ENCODE results near the gene TSPEAR. TPM values are rescaled to one million over a fixed set of nuclear protein-coding genes. Genes with fewer than 3 reads are reported as not detected.
"Not testable (repeated sequence)": the region's sequence is repeated elsewhere in the genome, so short reads cannot be mapped to it uniquely, and the experiment has no call there.

Gene TSPEAR
- total RNA-seq, 1 donor from 2014 or later = not detected

GRCh38 chr21:44600118-44600978, 111.0 kb downstream of the TSPEAR start, which contains the start of gene KRTAP10-7:
Gene KRTAP10-7, plus strand, starts transcription at chr21:44600597. Its CDS starts 25 bp downstream, at chr21:44600622.
- not testable (repeated sequence) for DNase-seq (ENCODE audit: low spot score); H3K4me1 Mint-ChIP-seq (ENCODE audit: low read depth); H3K36me3 Mint-ChIP-seq (ENCODE audit: low read depth); H3K9me3 Mint-ChIP-seq; H3K4me3 Mint-ChIP-seq; H3K27ac Mint-ChIP-seq
- H3K27me3 Mint-ChIP-seq (ENCODE audit: insufficient read depth) = peaks cover 12% of the 10 kb centered on the region
- intact Hi-C loops (cut with micrococcal nuclease) = loop anchor here (2.0 kb wide), 1 partner anchor 28 kb away; the partner anchor contains the start of gene KRTAP10-4

DNA sequence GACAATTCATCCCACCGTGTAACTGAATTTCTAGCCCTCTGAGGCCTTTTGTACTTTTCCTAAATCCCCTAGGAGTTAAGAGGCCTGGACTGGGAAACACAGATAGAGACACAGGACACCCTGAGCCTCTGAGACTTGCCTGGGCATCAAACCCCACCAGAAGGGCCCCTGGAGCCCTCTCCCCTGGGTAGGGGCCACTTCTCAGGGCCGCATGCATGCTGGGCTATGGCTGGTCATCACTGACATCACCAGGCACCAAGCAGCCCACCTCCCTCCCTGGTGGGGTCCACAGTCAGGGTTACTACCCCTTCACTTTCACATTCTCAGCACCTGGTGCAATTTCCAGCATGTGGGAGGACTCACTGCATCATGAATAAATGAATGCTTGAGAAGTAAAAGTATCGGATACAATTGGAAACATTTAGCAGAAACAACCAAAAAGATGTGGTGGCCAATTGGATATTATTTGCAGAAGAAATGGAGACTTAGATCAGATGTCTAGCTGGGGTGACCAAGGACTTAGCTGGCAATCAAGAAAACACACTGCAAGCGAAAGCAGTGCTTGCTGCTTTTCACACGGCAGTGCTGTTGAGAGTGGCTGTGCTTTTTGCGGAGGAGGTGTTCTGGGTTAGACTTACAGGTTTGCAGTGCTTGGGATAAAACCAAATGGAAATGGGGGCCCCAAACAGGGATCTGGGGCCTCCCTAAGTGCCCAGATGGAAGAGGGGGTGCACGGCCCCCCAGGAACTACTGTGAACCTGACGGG, 111.9 kb downstream of the TSPEAR start:
- Mint-ChIP-seq H3K4me1 (ENCODE audit: low read depth) (peaks cover 5% of the 10 kb centered on the region), H3K9me3 (peaks cover 7% of the 10 kb centered on the region), H3K4me3 (no peak overlapping the region), H3K27me3 (ENCODE audit: insufficient read depth) (peaks cover 11% of the 10 kb centered on the region), H3K36me3 (ENCODE audit: low read depth) (no peaks in the 10 kb centered on the region), H3K27ac (no peak overlapping the region)
- intact Hi-C loops (cut with micrococcal nuclease) = loop anchor here (2.0 kb wide), 1 partner anchor 27 kb away; the partner anchor contains the start of gene KRTAP10-4
- DNase-seq (ENCODE audit: low spot score) = no peak

GRCh38 chr21:44598061-44598460, 113.3 kb downstream of the TSPEAR start:
- Mint-ChIP-seq H3K9me3 (no peaks in the 10 kb centered on the region), H3K4me1 (ENCODE audit: low read depth) (peaks cover 5% of the 10 kb centered on the region), H3K36me3 (ENCODE audit: low read depth) (no peaks in the 10 kb centered on the region), H3K27ac (no peak overlapping the region), H3K4me3 (no peak overlapping the region), H3K27me3 (ENCODE audit: insufficient read depth) (peaks cover 13% of the 10 kb centered on the region)
- DNase-seq (ENCODE audit: low spot score) = no peak
- intact Hi-C loops (cut with micrococcal nuclease) = no loop called here

- DNase-seq (ENCODE audit: low spot score) = no peak
- H3K36me3 Mint-ChIP-seq (ENCODE audit: low read depth) = no peaks in the 10 kb centered on the region
- H3K4me1 Mint-ChIP-seq (ENCODE audit: low read depth) = peaks cover 5% of the 10 kb centered on the region
- peaks cover 13% of the 10 kb centered on the region for H3K27me3 Mint-ChIP-seq (ENCODE audit: insufficient read depth)
- no peak overlapping the region for H3K4me3 Mint-ChIP-seq
- no peaks in the 10 kb centered on the region for H3K9me3 Mint-ChIP-seq
- intact Hi-C loops (cut with micrococcal nuclease) = no loop called here
- H3K27ac Mint-ChIP-seq = no peak overlapping the region
Measured at GRCh38 chr21:44596068-44596725, 115.2 kb downstream of the TSPEAR start.

- DNase-seq (ENCODE audit: low spot score) = no peak
- no peak overlapping the region for H3K4me3 Mint-ChIP-seq
- H3K36me3 Mint-ChIP-seq (ENCODE audit: low read depth) = no peaks in the 10 kb centered on the region
- no peak overlapping the region for H3K27ac Mint-ChIP-seq
- peaks cover 5% of the 10 kb centered on the region for H3K4me1 Mint-ChIP-seq (ENCODE audit: low read depth)
- intact Hi-C loops (cut with micrococcal nuclease) = no loop called here
- H3K9me3 Mint-ChIP-seq = no peaks in the 10 kb centered on the region
- peaks cover 13% of the 10 kb centered on the region for H3K27me3 Mint-ChIP-seq (ENCODE audit: insufficient read depth)
Measured at GRCh38 chr21:44595524-44595923, 115.8 kb downstream of the TSPEAR start.

DNA sequence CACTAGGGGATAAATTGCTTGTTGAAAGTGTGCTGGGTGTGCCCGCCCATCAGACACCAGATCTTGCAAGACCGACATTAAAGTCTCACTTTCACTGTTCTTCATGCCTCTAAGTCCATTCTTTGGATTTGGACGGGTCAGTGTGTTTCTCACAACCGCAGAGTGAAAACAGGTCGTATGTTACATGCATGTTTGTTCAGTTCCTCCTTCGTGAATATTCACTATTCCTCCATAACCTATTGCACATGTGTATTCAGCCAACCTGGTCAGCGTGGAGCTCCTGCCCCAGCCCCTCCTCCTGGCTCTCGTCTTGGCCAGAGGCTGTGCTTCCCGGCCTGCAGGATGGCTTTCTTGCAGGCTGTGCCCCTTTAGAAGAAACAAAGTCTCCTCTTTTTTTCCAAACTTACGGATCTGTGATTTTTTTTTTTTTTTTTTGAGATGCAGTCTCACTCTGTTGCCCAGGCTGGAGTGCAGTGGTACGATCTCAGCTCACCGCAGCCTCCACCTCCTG, 116.9 kb downstream of the TSPEAR start:
- H3K4me3 Mint-ChIP-seq = no peak overlapping the region
- H3K27me3 Mint-ChIP-seq (ENCODE audit: insufficient read depth) = peaks cover 13% of the 10 kb centered on the region
- H3K36me3 Mint-ChIP-seq (ENCODE audit: low read depth) = no peaks in the 10 kb centered on the region
- H3K4me1 Mint-ChIP-seq (ENCODE audit: low read depth) = peaks cover 5% of the 10 kb centered on the region
- H3K27ac Mint-ChIP-seq = no peak overlapping the region
- intact Hi-C loops (cut with micrococcal nuclease) = no loop called here
- DNase-seq (ENCODE audit: low spot score) = no peak
- no peaks in the 10 kb centered on the region for H3K9me3 Mint-ChIP-seq

DNA sequence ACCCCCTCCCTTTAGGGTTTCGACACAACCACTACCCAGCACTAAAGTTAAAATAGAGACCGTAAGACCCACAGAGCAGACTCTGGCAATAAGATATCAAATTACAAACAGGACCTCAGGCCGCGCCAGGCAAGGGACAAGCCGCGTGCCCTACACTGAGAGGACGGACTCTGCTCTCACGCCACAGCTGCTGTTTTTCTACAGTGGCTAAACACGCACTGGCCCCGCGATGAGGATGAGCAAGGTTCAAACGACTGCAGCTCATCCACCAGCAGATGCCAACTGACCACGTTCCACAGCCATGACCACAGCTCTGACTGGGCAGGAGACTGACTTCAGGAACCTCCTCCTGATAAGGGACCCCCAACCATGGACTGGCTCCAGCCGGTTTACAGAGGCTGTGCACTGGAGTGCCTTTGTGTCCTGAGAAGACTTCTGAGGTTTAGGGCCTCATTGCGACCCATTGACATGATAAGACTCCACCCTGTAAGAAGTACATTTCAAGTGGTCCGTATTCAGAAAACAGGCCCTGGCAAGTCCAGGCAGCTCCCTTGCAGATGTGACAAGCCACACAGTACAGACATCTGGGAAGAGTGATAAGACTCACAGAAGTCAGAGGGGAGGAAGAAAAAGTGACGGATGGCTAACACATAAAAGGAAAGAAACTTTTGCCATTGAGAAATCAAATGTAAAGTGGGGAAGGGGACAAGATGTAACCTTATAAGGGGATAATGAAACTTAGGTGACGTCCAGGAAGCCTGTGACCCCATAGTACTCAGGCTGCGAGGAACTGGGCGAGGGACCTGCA, 117.6 kb downstream of the TSPEAR start:
- intact Hi-C loops (cut with micrococcal nuclease) = no loop called here
- no peak for DNase-seq (ENCODE audit: low spot score)
- no peaks in the 10 kb centered on the region for H3K36me3 Mint-ChIP-seq (ENCODE audit: low read depth)
- no peaks in the 10 kb centered on the region for H3K9me3 Mint-ChIP-seq
- H3K4me3 Mint-ChIP-seq = no peak overlapping the region
- peaks cover 5% of the 10 kb centered on the region for H3K4me1 Mint-ChIP-seq (ENCODE audit: low read depth)
- no peak overlapping the region for H3K27ac Mint-ChIP-seq
- peaks cover 13% of the 10 kb centered on the region for H3K27me3 Mint-ChIP-seq (ENCODE audit: insufficient read depth)

DNA sequence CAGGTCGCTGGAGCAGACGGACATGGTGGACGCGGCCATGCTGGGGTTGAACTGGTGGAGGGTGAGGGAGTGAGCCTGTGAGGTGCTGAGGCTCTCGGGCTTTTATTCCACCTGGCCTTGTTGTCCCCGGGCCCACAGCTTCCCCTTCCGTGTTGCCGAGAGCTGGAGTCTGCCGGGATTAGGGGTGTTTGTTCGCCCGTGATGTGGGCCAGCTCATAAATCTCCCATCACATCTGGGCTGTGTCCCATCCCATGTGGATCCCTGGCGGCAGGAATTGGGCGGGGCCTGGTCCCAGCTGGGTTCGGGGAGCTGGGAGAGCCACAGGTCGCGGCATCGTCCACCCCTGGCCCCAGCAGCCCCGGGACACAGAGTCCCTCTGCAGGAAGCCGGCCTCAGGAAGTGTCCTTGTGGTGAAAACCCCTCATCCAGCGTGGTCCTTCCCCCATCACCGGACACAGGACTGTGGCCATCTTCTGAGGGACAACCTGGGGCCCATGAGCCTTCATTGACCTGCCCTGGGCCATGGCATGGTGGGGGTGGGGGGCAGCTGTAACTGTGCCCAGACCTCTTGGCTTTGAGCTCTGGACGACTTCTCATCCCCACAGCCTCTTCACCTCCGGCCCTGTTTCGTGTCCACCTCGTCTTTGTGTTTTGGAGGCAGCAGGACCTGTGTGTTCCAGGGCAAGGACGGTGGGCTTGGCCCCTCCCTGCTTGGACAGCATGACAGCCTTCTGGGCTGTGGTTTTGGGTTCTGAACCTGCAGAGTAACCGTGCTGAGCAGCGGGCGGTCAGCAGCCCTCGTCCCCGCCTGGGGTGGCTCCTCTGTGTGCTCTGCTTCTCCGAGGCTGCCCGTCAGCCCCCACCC, 118.7 kb downstream of the TSPEAR start, which contains the start of gene KRTAP10-6:
Gene KRTAP10-6 (minus strand): TSS at position 60 of the 866 bp plus-strand sequence. CDS start 21 bp downstream, at position 39.
- no peak within 1 kb of the TSS for H3K4me3 Mint-ChIP-seq

DNA sequence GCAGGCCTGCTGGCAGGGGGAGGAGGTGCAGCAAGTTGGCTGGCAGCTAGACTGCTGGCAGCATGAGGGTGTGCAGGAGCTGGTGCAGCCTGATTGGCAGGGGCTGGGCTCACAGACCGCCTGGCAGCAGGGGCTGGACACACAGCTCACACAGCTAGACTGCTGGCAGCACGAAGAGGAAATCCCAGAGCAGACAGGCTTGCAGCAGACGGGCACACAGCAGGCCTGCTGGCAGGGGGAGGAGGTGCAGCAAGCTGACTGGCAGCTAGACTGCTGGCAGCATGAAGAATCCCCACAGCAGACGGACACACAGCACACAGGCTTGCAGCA, 119.6 kb downstream of the TSPEAR start:
- H3K4me1 Mint-ChIP-seq (ENCODE audit: low read depth); H3K36me3 Mint-ChIP-seq (ENCODE audit: low read depth); H3K27ac Mint-ChIP-seq; intact Hi-C loops (cut with micrococcal nuclease); H3K9me3 Mint-ChIP-seq; DNase-seq (ENCODE audit: low spot score); H3K4me3 Mint-ChIP-seq: not testable (repeated sequence)
- peaks cover 18% of the 10 kb centered on the region for H3K27me3 Mint-ChIP-seq (ENCODE audit: insufficient read depth)

More for the DNA sequence above, 118.7 kb downstream of the TSPEAR start, which contains the start of gene KRTAP10-6:
- H3K4me1 Mint-ChIP-seq (ENCODE audit: low read depth) = peaks cover 5% of the 10 kb centered on the region
- no peaks in the 10 kb centered on the region for H3K36me3 Mint-ChIP-seq (ENCODE audit: low read depth)
- intact Hi-C loops (cut with micrococcal nuclease) = no loop called here
- no peaks in the 10 kb centered on the region for H3K9me3 Mint-ChIP-seq
- no peak within 1 kb of the TSS for H3K27ac Mint-ChIP-seq
- no peak for DNase-seq (ENCODE audit: low spot score)
- peaks cover 8% of the 10 kb centered on the region for H3K27me3 Mint-ChIP-seq (ENCODE audit: insufficient read depth)

DNA sequence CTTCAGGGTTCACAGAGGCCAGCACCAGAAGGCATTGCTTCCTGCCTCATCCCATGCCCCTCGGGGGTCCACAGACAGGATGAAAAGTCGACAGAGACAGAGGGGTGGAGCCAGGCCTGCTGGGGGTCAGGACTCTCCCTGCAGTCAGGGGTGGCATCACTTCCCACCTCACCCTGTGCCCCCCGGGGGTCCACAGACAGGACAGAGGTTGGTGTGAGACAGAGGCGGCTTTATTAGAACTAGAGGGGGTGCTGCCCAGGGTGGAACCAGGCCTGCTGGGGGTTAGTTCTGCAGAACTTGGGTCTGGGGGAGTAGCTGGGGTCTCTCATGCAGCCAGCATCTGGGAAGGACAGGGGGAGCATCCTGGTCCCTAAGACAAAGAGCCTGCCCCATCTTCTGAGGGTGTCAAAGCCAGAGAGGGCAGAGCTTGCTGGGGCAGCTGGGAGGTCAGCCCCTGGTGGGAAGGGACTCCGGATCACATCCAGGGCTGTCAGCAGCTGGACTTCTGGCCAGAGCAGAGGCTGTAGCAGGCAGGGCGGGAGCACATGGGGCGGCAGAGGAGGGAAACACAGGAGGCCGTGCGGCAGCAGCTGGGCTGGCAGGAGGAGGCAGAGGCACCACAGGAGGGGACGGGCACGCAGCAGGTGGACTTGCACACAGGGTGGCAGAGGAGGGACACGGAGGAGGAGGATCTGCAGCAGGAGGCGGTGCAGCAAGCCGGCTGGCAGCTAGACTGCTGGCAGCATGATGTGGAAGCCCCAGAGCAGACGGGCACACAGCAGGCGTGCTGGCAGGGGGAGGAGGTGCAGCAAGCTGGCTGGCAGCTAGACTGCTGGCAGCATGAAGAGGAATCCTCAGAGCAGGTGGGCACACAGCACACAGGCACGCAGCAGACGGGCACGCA, 120.2 kb downstream of the TSPEAR start:
- H3K27me3 Mint-ChIP-seq (ENCODE audit: insufficient read depth) = peaks cover 24% of the 10 kb centered on the region
- H3K4me3 Mint-ChIP-seq; H3K27ac Mint-ChIP-seq; intact Hi-C loops (cut with micrococcal nuclease); H3K4me1 Mint-ChIP-seq (ENCODE audit: low read depth); H3K36me3 Mint-ChIP-seq (ENCODE audit: low read depth); H3K9me3 Mint-ChIP-seq; DNase-seq (ENCODE audit: low spot score): not testable (repeated sequence)
